NB4 (cell line): ENCODE data around the gene GRIK3.

Source experiments
- CTCF ChIP-seq: IDR thresholded peaks from one replicate; pipeline ENCODE4 v1.5.1; 2012; ENCODE audit warnings: low read depth, low read length
- POLR2A ChIP-seq: IDR thresholded peaks from 2 replicates; pipeline ENCODE4 v1.6.1; 2011; ENCODE audit warnings: mild to moderate bottlenecking; ENCODE audit not compliant: insufficient read length; ENCODE audit errors: extremely low read depth

DNA sequence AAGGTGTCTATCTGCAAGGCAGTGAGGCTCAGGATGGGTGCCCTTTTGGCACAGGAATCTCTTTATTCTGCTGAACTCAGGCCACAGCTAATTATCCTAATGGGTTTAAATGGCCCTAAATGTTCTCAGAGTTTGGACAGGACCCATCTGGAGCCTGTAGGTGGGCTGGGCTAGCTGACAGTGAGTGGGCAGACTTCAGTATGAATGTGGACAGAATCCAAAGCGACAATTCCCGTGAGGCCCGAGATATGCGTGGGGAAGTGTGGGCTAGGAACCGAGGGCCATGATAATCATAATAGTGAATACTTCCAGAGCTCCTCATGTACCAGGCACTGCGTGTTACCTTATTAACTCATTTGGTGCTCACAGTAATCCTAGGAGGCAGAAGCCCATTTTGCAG is 165.3 kb downstream of the GRIK3 start:
- no peak for TF ChIP-seq CTCF
- TF ChIP-seq POLR2A: no peak
